GM21717 (cell line): ENCODE measurements around the gene SYTL5.

Experiments
- ATAC-seq: cut with Tn5 transposase; IDR thresholded peaks from one replicate; pipeline ENCODE4 v1.9.1; 2021; ENCODE audit warnings: mild to moderate bottlenecking, moderate library complexity; ENCODE audit not compliant: unreplicated experiment

The SYTL5 gene

DNA sequence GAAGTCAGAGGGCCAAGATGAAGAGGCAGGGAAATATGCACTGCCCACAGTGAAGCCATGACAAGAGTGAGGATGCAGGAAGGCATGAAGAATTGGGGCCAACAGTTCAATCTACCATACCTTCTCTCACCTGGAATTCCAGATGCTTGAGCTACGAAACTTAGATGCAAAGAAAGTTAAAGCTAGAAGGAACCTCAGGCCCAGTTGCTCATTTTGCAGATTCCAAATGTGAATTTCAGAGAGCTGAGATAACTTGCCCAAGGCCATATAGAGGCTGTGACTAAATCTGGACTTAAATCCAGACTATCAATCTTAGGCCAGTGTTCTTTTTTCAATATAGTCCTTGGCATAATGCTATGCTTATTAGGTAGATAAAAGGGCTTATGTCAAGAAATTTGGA, 121.6 kb downstream of the SYTL5 start:
- ATAC-seq, result no peak

DNA sequence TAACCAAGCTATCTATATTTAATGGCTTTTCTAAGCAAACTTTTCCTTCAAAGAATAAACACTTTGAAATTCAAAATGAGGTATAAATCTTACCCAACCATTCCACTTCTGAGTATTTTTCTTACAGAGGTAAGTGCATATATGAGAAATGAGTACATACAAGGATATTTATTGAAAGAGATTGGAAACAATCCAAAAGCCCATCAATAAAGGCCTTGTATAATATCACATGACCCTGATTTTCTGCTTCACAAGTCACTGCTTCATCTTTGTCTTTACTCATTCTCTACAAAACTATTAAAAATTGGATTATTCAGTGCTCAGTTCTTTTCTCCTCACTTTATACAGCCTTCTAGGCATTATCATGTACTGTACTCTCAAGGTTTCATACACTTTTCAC, 123.0 kb downstream of the SYTL5 start:
- no peak for ATAC-seq

DNA sequence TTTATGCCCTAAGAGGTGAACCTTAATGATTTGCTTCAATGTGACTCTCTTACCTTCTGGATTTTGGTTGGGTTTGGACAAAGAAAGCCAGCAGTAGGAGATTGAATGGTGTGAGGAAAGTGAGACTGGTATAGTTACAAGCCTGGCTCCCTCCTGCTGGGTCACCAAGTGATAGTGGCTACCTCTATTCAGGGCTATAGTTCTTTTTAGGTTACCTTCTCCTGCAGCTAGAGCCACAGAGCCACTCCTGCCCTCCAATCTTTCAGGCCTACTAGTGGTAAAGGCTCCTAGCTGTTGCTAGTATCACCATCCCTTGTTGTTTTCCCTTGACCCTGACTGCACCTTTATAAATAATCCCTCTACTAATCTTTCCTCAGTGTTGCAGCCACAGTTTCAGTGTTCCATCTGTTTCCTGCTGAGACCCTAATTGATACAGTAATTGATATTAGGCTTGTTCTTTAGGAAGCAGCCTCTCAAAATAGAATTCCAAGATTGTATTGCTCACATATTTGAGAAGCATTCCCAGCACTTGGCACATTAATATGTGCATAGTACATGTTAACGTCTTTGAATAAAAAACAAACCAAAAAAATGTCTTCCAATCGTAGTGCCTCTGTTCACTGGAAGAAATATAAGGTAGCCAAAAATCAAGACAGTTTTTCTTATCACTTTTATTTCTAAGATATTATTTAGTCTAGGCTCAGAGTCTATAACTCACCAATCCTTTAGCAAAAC, 132.0 kb downstream of the SYTL5 start:
- ATAC-seq, result no peak

DNA sequence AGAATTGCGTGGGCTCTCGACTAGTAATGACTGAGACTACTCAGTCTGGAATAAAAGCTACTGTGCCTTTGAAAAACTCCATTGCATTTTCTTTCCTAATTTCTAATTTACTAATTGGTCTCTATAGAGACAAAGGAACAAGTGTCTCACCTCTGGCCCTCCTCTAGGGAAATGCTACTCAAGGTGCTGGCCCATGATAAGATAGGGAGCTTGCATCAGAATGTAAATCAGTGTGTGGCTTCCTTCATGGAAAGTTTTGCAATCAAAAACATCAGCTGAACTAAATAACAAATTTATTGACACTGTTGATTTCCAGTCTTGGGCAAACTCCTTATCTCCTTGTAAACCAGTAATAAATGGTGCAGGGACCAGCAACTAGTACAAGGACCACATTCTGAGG, 132.5 kb downstream of the SYTL5 start:
- no peak for ATAC-seq

DNA sequence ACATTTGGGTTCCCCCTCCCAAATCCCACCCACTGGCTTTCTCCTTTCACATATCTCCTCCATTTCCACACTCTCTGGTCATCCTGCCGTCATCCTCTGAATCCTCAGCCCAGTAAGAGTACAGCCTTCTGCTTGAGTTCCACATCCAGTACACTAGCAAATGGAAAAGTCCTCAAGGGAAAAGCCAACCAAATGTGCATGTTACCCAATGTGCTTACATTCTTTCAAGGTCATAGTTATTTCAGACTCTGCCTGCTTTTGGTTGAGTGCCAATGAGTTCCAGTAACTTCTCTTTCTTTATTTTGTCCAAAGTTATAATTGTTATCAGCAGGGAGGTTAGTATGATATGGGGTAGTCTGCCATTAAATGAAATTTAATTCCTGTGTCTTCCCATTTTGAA, 136.3 kb downstream of the SYTL5 start:
- no peak for ATAC-seq

DNA sequence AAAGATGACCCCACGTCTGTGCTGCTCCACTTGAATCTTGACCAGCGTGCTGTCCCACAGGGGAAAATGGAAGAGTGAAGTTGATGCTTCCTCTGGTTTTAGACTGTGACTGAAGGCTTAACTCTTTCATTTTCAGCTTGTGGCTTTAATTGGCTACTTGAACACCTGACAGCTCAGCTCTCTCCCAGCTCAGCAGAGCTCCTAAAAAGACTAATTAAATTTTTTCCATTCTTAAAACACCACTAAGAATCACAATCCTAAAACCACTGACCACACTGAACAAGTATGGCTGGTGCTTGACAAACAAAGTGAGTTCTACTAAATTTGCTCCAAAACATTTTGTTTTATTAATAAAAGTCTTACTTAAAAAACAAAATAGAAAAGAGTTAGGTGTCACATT, 142.7 kb downstream of the SYTL5 start:
- ATAC-seq, result no peak

DNA sequence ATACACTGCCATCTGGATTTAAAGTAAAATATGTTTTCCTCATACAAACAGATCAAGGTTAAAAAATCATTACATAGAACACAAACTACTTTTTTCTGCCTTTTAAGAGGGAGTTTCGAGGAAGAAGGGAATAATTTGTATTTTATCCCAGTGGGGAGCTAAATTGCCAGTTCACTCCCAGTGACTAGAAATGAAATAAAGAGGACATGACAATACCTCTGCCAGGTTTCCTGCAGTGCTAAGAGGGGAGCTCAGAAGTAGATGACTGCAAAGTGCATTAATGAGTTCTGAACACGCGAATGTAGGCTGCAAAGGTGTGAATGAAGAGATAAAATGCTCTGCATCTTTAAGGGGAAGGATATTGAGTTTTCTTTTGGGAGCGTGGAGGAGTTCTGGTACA, 144.6 kb downstream of the SYTL5 start:
- no peak for ATAC-seq

DNA sequence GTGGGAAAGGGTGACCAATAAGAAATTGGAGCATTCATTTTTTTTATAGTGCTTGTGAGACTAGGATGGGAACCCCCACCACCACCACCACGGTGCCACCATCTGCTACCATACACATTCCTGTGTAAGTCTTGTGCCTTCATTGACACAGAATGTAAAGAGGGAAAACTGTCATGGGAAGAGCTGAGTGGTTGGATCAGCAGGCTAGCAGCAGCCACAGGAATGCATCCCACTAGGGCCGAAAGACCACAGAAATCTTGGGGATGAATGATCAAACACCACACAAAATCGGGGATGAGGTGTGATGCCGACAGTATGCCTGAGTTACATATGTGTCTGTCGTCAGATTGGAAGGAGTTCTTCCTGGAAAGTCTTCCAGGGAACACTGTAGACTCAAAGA, 145.1 kb downstream of the SYTL5 start:
- no peak for ATAC-seq

DNA sequence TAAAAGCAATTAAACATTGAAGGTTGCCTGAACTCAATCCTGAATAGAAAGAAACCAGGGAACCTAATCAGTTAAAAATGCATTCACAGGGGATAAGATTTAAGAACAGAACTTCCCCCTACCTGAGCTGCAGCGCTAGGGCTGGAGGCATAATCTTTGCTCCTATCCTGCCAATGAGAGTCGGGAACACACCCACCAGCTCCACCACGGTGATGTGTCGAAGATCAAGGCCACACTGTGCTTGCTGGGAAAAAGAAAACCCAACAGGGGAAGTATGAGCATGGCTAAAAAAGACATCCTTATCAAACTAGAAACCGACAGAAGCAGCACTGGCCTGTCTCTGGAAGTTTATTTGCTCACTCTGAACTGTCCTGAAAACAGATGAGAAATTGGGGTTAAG, 148.0 kb downstream of the SYTL5 start:
- ATAC-seq, result no peak

DNA sequence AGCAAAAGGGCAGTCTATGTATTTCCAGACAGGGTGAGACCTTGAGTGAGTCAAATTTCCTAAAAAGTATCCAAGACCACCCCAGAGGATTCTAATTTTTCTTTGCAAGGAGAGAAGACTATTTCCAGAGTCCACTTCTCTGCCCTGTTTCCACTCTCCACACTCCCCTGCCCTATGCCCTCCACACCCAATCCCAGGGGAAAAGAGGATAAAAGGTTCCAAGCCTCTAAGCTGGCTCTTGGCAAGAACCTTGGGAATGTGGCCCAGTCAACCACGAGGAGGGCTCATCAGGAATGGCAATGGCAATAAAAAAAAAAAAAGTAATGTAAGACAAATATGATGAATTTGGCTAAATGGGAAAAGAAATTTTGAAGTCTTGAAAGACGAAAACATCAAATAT, 148.5 kb downstream of the SYTL5 start:
- ATAC-seq, result no peak

DNA sequence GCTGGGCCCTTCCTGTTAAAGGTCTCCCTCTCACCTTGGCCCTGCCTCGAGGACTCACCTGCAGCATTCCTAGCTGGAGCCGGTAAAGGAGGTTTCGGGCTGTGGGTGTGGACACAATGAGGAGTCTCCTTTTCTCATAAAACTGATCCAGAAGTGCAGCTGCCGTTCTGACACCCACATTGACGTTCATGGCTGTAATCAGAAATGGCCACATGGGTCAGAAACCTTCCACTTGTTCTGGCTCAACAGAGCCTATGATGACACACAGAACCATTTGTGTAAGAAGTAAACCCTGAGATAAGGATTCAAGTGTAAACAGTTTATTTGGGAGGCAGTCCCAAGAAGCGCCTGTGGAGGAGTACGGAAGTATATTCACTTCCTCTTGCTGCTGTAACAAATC, 150.5 kb downstream of the SYTL5 start:
- no peak for ATAC-seq

DNA sequence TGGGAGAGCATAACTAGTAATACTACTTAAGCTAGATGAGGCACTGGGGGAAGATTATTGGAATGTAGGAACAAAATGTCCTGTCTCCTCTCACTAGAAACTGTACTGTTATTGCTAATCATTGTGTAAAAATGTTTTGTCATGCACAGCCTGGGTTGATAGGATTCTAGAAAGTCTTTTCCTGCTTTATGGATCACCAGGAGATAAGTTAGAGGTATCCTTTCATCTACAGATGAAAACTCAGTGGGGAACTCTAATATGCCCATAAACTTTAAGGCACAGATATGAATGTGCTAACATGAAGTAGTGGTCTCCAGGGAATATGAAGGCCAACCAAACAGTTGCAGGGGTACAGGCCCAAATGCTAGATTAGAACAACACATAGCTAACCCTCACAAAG, 156.8 kb downstream of the SYTL5 start:
- no peak for ATAC-seq

DNA sequence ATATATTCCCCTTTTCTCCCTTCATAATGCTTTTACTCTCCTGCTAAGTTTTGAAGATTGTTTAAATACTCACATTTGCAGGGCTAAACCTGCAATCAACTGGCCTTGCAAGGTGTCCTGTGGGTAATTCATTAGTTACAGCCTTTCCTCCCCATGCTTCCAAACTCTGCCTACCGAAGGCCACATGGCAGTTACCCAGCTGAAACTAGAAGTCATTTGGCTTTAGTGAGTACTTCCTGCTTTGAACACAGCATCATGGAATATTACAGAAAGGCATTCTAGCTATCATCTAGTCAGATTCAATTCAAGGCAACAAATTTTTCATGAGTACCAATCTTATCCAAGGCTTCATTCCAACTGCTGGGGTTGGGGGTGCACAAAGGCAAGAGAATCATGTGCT, 158.7 kb downstream of the SYTL5 start:
- ATAC-seq, result no peak

DNA sequence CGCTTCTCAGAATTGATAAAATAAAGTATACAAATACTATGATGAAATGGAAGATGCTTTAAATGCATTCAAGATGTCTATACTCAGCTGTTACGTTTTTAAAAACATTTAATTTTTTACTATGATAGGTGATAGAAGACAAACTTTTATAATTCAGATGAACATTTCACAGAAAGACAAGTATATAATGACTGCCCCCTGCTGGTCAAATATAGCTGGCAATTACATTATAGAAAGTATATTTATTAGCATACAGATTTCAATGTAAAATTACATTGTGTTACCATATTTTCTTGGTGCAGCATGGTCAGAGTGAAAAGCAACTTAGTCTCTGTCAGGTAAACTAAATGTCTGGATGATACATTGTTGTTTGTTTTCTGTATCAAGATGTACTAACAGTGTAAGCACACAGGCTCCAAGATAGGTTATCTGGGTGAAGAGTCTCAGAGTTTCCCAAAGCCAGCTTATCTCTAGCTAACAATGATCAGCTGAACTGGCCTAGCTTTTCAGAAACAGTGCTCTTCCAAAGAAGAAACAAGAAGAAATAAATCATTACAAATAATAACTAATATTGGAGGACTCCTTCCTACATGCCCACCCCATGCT, 160.2 kb downstream of the SYTL5 start:
- no peak for ATAC-seq

DNA sequence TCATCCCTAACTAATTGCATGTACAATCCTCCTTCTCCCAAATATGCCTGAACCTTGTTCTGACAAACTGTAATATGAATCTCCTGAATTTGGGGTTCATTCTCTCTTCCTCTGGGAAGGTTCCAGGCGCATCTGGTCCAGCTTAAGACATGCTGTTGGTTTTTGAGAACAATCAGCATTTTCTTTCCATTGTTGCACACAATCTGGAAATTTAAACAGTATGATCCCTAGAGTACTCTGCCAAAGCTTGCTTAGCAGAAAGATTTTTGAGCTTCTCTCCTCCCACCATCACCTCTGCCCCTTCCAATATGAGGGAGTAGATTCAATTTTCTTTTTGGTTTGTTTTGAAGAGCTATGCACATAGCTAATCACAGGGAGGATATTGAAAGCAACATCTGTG, 164.2 kb downstream of the SYTL5 start:
- ATAC-seq, result no peak

DNA sequence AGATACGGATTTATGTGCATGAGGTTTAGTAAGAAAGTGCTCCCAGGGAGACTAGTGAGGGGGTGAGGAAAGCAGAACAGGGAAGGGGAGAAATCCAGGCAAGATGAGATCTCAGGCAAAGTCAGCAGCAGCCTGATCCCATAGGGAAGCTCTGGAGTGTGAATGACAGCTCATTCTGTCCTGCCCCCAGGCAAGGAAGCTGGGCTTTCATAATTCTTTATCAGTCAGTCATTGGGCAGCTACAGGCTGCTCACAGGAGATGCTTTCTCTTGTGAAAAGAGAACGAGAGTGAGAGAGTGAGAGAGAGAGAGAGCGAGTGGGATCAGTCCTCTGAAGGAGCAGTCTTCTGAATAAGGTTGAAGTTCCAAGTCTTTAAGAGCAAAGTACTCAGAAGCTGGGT, 166.2 kb downstream of the SYTL5 start:
- no peak for ATAC-seq

DNA sequence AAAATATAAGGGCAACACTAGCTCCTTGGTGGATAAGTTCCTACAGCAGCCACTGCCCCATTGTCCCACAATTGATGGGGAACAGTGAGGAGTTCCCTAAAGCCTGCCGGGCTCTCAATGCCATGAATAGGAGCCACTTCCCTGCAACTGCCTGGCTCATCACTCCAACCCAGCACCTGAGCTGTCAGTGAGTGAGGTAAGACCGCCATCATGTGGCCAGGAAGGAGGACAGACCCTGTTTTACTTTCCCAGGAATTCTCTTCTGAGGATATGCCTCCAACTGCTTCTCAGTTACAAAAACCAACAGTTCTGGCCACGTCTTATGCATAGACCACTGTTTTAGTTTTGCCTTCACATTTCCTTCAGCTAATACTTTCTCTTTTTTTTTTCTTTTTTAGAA, 168.8 kb downstream of the SYTL5 start:
- ATAC-seq, result no peak

DNA sequence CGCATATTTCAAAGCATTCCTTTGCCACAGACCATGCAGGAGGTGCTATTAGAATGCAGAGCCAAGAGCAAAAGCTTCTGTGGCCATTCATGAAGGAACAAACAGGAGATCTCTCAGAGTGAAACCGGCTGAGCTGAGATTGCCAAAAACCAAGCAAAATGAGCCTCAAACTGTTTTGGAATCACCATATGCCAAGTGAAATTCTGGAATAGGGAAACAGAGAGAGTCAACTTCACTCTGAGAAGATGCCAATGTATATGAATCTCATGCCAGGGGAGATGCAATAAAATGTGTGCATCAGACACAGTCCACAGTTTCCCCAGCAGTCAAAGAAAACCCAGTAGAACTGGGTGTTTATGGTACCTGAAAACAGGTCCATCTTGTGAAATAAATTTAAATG, 172.0 kb downstream of the SYTL5 start:
- no peak for ATAC-seq
